HG03460 (cell line): Measurements from ENCODE around the gene SCRN3.
"Not testable (repeated sequence)": the region's sequence is repeated elsewhere in the genome, so short reads cannot be mapped to it uniquely, and the experiment has no call there.

Source experiments
- ATAC-seq: cut with Tn5 transposase; IDR thresholded peaks from one replicate; pipeline ENCODE4 v1.9.1; 2021; ENCODE audit not compliant: unreplicated experiment

The SCRN3 gene, protein sequence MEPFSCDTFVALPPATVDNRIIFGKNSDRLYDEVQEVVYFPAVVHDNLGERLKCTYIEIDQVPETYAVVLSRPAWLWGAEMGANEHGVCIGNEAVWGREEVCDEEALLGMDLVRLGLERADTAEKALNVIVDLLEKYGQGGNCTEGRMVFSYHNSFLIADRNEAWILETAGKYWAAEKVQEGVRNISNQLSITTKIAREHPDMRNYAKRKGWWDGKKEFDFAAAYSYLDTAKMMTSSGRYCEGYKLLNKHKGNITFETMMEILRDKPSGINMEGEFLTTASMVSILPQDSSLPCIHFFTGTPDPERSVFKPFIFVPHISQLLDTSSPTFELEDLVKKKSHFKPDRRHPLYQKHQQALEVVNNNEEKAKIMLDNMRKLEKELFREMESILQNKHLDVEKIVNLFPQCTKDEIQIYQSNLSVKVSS

DNA sequence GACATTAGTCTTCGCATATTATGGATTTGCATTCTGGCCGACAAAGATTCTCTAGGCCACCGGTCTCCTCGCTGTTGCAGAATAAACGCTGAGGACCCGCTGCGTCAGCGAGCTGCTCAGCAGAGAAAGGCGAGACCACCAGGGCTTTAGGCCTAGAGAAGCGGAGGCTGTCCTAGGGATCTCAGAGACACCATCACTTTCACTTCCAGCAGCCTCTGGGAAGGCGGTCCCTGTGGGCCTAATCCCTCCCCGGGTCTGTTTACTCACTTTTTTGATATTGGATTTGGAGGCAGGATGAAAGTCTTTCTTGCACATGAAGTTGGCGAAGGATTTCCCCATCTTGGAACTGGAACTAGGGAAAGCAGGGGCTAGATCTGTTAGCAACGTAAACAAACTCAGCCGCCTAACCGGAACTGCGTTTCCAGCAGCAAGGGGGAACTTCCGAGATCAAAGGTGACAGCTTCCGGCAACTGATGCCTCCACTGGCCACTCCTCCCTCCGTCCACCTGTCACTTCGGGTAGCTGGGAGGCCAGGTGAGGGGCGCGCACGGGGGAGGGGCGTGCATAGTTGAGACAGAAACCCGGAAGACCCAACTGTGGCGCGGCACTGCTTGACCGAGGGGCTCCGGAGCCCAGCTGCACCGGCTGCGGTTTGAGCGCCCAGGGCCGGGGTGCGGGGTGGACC is at the start of gene SCRN3:
Gene SCRN3, plus strand, starts transcription at position 447 of the 685 bp plus-strand sequence. CDS start 2,554 bp downstream, outside the sequence.
- ATAC-seq = peak; percentile 96

- no peak for ATAC-seq
These were observed 45.5 kb upstream of the SCRN3 start for GRCh38 chr2:174350018-174350417.

GRCh38 chr2:174350593-174351181 is 44.8 kb upstream of the SCRN3 start:
- ATAC-seq = no peak

GRCh38 chr2:174353004-174353403 is 42.5 kb upstream of the SCRN3 start:
- no peak for ATAC-seq

- ATAC-seq = no peak
These were observed 39.2 kb upstream of the SCRN3 start for GRCh38 chr2:174356347-174356746.

DNA sequence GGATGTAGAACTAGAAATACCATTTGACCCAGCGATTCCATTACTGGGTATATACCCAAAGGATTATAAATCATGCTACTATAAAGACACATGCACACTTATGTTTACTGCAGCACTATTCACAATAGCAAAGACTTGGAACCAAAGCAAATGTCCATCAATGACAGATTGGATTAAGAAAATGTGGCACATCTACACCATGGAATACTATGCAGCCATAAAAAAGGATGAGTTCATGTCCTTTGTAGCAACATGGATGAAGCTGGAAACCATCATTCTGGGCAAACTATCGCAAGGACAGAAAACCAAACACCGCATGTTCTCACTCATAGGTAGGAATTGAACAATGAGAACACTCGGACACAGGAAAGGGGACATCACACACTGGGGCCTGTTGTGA is 35.9 kb upstream of the SCRN3 start:
- not testable (repeated sequence) for ATAC-seq

- no peak for ATAC-seq
These were observed 32.6 kb upstream of the SCRN3 start for GRCh38 chr2:174362949-174363348.

DNA sequence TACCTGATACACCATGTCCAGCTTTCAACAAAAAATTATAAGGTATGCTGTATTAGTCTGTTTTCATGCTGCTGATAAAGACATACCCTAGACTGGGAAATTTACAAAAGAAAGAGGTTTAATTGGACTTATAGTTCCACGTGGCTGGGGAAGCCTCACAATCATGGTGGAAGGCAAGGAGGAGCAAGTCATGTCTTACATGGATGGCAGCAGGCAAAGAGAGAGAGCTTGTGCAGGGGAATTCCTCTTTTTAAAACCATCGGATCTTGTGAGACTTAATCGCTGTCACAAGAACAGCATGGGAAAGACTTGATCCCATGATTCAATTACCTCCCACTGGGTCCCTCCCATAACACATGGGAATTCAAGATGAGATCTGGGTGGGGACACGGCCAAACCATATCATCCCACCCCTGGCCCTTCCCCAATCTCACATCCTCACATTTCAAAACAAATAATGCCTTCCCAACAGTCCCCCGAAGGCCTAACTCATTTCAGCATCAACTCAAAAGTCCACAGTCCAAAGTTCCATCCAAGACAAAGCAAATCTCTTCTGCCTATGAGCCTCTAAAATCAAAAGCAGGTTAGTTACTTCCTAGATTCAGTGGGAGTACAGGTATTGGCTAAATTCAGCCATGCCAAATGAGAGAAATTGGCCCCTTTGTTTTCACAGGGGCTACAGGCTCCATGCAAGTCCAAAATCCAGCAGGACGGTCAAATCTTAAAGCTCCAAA is 31.9 kb upstream of the SCRN3 start:
- not testable (repeated sequence) for ATAC-seq

DNA sequence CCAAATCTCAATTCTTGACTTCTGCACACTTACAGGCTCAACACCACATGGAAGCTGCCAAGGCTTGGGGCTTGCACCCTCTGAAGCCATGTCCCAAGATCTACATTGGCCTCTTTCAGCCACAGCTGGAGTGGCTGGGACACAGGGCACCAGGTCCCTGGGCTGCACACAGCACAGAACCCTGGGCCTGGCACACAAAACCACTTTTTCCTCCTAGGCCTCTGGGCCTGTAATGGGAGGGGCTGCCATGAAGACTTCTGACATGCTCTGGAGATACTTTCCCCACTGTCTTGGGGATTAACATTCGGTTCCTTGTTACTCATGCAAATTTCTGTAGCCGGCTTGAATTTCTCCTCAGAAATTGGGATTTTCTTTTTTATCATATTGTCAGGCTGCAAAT is 30.9 kb upstream of the SCRN3 start:
- no peak for ATAC-seq

DNA sequence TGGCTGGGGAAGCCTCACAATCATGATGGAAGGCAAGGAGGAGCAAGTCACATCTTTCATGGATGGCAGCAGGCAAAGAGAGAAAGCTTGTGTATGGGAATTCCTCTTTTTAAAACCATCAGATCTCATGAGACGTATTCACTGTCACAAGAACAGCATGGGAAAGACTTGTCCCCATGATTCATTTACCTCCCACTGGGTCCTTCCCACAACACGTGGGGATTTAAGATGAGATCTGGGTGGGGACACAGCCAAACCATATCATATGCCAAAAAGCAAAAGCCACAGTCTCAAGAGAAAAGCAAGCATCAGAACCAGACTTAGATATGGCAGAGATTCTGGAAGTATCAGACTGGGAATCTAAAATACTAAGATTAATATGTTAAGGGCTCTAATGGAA is 30.0 kb upstream of the SCRN3 start:
- no peak for ATAC-seq

DNA sequence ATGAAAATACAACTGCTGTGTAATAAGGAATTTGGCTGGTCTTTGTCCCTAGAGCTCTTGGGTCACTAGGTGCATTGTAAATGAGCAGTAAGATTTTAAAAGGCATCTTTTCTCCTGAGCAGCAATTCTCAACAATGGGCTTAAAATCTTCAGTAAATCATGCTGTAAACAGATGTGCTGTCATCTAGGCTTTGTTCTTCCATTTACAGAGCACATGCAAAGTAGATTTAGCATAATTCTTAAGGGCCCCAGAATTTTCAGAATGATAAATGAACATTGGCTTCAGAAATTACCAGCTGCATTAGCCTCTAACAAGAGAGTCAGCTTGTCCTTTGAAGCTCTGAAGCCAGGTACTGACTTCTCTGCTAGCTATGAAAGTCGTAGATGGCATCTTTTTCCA is 26.8 kb upstream of the SCRN3 start:
- ATAC-seq = no peak

GRCh38 chr2:174376967-174377366 is 18.6 kb upstream of the SCRN3 start:
- ATAC-seq = no peak

GRCh38 chr2:174383796-174384195 is 11.7 kb upstream of the SCRN3 start:
- no peak for ATAC-seq

GRCh38 chr2:174385201-174385600 is 10.3 kb upstream of the SCRN3 start:
- no peak for ATAC-seq

- ATAC-seq = not testable (repeated sequence)
These were observed 6.8 kb upstream of the SCRN3 start for GRCh38 chr2:174388706-174389105.

DNA sequence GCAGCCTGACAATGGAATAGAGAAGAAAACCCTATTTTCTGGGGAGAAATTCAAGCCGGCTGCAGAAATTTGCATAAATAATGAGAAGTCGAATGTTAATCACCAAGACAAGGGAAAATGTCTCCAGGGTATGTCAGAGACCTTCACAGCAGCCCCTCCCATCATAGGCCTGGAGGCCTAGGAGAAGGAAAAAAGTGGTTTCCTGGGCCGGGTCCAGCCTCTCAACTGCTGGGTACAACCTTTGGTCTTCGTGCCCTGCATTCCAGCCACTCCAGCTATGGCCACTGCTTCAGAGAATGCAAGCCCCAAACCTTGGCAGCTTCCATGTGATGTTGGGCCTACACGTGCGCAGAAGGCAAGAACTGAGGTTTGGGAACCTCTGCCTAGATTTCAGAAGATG is 6.0 kb upstream of the SCRN3 start:
- ATAC-seq = no peak

DNA sequence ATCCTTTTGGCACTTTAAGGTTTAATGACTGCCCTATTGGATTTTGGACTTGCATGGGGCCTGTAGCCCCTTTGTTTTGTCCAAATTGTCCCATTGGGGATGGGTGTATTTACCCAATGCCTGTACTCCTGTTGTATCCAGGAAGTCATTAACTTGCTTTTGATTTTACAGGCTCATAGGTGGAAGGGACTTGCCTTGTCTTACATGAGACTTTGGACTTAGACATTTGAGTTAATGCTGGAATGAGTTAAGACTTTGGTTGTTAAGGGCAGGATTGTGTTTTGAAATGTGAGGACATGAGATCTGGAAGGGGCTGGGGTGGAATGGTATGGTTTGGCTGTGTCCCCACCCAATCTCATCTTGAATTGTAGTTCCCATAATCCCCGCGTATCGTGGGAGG is 5.2 kb upstream of the SCRN3 start:
- not testable (repeated sequence) for ATAC-seq

- ATAC-seq = no peak
These were observed 2.8 kb upstream of the SCRN3 start for GRCh38 chr2:174392706-174393105.

DNA sequence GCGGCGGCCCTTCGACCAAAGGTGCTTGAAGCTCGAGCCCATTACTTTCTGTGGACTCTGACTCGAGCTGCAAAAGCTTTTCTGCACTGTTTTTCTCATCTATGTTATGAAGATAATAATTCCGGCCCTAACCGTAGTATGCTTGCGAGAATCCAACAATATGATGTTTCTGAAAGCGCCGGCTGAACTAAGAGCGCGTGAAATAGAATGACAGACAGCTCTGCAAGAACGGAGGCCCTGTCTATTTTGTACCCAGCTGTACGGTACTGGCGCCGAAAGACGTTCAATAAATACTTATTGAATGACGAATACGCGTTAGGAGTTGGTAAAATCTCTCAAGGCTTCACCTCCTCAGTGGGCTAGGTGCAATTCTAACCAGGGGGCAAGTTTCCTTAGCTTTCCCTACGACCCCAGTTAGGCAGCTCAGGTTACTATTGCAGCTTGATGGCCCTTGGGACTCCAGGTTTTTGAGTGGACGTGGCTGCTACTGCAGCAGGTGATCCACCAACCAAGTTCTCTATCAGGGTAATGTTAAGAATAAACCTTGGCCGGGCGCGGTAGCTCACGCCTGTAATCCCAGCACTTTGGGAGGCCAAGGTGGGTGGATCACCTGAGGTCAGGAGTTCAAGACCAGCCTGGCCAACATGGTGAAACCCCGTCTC is 570 bp downstream of the SCRN3 start:
- ATAC-seq = peak; percentile 22

DNA sequence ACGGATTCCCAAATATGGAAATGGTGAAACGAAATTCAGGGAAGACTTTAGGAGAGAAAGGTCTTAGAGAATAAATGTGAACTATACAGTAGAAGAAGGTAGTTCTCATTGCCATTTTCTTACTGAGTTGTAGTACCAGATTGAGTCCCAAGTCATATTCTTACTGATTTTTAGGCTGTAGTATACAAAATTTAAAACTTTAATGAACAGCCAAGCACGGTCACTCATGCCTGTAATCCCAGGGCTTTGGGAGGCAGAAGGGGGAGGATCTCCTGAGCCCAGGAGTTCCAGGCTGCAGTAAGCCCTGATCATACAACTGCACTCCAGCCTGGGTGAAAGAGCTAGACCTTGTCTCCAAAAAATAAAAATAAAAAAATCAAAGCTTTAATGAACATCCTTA is 2.2 kb downstream of the SCRN3 start:
- no peak for ATAC-seq

DNA sequence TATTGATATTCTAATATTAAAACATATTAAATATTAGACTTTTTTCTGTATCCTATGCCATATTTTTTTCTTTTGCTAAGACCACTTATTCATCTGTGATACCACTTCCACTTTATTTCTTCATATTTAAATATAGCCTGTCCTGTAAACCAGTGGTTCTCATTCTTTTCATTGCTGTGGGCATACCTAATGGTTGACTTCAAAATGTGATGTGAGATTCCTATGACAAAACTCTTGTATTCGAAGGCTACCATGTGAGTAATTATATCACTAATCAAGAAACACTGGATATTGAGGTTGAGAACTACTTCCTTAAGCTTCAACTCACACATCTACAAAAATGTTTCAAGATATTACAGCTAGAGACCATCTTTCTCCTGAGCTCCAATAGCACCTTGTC is 3.6 kb downstream of the SCRN3 start:
- no peak for ATAC-seq
